ENCODE results near the gene METAP1D.

METAP1D gene

GRCh38 chr2:172128484-172128883, 128.7 kb downstream of the METAP1D start:
- H3K9me3 ChIP-seq (ENCODE audit: insufficient read depth, low read length): no peaks in the 10 kb centered on the region
- no peak overlapping the region for H3K9ac ChIP-seq (ENCODE audit: low read length)
- H3K27me3 ChIP-seq (ENCODE audit: low read depth, low read length): no peaks in the 10 kb centered on the region
- no peaks in the 10 kb centered on the region for H4K20me1 ChIP-seq (ENCODE audit: insufficient read depth, low read length)
- no peak overlapping the region for H3K4me3 ChIP-seq (ENCODE audit: low read length)
- no peaks in the 10 kb centered on the region for H3K4me1 ChIP-seq (ENCODE audit: low read length)
- no peaks in the 10 kb centered on the region for H3K36me3 ChIP-seq (replicated peaks; ENCODE audit: low read depth, low read length)
- H3K79me2 ChIP-seq (ENCODE audit: low read length): no peaks in the 10 kb centered on the region
- H3K27ac ChIP-seq (ENCODE audit: low read length): no peak overlapping the region
- TF ChIP-seq EZH2phosphoT487 (IDR thresholded peaks at IDR 0.05; ENCODE audit: low read depth) (no peak), CTCF (IDR thresholded peaks at IDR 0.05; ENCODE audit: low read depth, low read length) (no peak)
- no peak overlapping the region for H3K4me2 ChIP-seq (ENCODE audit: low read length)
- H2AFZ ChIP-seq (ENCODE audit: low read depth, low read length): no peak overlapping the region

GRCh38 chr2:172129404-172129803, 129.7 kb downstream of the METAP1D start:
- Histone ChIP-seq H3K4me3 (ENCODE audit: low read length) (no peak overlapping the region), H3K27me3 (ENCODE audit: low read depth, low read length) (no peaks in the 10 kb centered on the region), H3K27ac (ENCODE audit: low read length) (no peak overlapping the region), H2AFZ (ENCODE audit: low read depth, low read length) (no peak overlapping the region), H3K4me2 (ENCODE audit: low read length) (no peak overlapping the region), H3K36me3 (replicated peaks; ENCODE audit: low read depth, low read length) (no peaks in the 10 kb centered on the region), H4K20me1 (ENCODE audit: insufficient read depth, low read length) (no peaks in the 10 kb centered on the region), H3K9me3 (ENCODE audit: insufficient read depth, low read length) (no peaks in the 10 kb centered on the region), H3K79me2 (ENCODE audit: low read length) (no peaks in the 10 kb centered on the region), H3K9ac (ENCODE audit: low read length) (no peak overlapping the region), H3K4me1 (ENCODE audit: low read length) (no peaks in the 10 kb centered on the region)
- TF ChIP-seq CTCF (IDR thresholded peaks at IDR 0.05; ENCODE audit: low read depth, low read length) (no peak), EZH2phosphoT487 (IDR thresholded peaks at IDR 0.05; ENCODE audit: low read depth) (no peak)
